D721Med (cell line): ENCODE measurements around the gene STPG2.
A peak's percentile ranks its signal among the peaks of the same experiment; 100 is the strongest.

Experiments
- DNase-seq: peaks from one replicate; pipeline ENCODE4 v3.0.0; 2011; ENCODE audit warnings: low spot score; ENCODE audit not compliant: insufficient read length
- FAIRE-seq: peaks from 2 replicates; lab custom pipeline; 2011; peaks lifted over from hg19 to GRCh38; lab: Jason Lieb, UNC
- CTCF ChIP-seq: IDR thresholded peaks from 2 replicates; pipeline ENCODE4 v1.5.1; 2012; ENCODE audit warnings: mild to moderate bottlenecking, control low read depth; ENCODE audit not compliant: insufficient read depth; ENCODE audit errors: missing control alignments

The STPG2 gene

GRCh38 chr4:98166025-98166730 is 22.9 kb upstream of the STPG2 start:
- FAIRE-seq: no peak
- TF ChIP-seq CTCF: no peak
- no peak for DNase-seq

GRCh38 chr4:98162696-98163095 is 19.4 kb upstream of the STPG2 start:
- DNase-seq (no peak), FAIRE-seq (no peak)
- TF ChIP-seq CTCF: no peak

GRCh38 chr4:98151145-98151924 is 8.1 kb upstream of the STPG2 start:
- DNase-seq (no peak), FAIRE-seq (no peak)
- peak; percentile 12 for TF ChIP-seq CTCF

GRCh38 chr4:98150092-98150761 is 7.0 kb upstream of the STPG2 start:
- FAIRE-seq: no peak
- peak; percentile 41 for TF ChIP-seq CTCF
- no peak for DNase-seq

- TF ChIP-seq CTCF: no peak
- no peak for DNase-seq
- FAIRE-seq: no peak
Measured at GRCh38 chr4:98148856-98149255, 5.6 kb upstream of the STPG2 start.

GRCh38 chr4:98126141-98126540 is 17.1 kb downstream of the STPG2 start:
- no peak for DNase-seq
- TF ChIP-seq CTCF: no peak
- no peak for FAIRE-seq
